Measurements from ENCODE around the gene CCDC126. TPM values are rescaled to one million over a fixed set of nuclear protein-coding genes. Genes with fewer than 3 reads are reported as not detected.

CCDC126 gene
- total and polyA plus RNA-seq, 2 of the 8 experiments (the other 6 are each of a cell fraction or from before 2014, with no cell fraction given): 1.4 to 5.3 TPM

- TF ChIP-seq CEBPB (IDR thresholded peaks at IDR 0.05; ENCODE audit: low read depth, low read length) (no peak), HDAC6 (IDR thresholded peaks at IDR 0.05; ENCODE audit: low read depth, low read length) (no peak), GABPA (IDR thresholded peaks at IDR 0.05; ENCODE audit: borderline replicate concordance, insufficient read depth, low read length) (no peak), SUZ12 (IDR thresholded peaks at IDR 0.05; ENCODE audit: low read length) (no peak), JUN (IDR thresholded peaks at IDR 0.05; ENCODE audit: low read depth, low read length) (no peak), JUND (IDR thresholded peaks at IDR 0.05; ENCODE audit: low read length) (no peak), TEAD4 (IDR thresholded peaks at IDR 0.05; ENCODE audit: low read depth, low read length) (0 out of 2 replicates have a peak, but pooled peaks have one; percentile 3), E2F6 (IDR thresholded peaks at IDR 0.05) (peak; percentile 100), BCL11A (IDR thresholded peaks at IDR 0.05; ENCODE audit: low read depth in 2 of 2, low read length in 2 of 2) (no peak), CHD2 (IDR thresholded peaks at IDR 0.05; ENCODE audit: low read length) (0 out of 2 replicates have a peak, but pooled peaks have one; percentile 51), EGR1 (IDR thresholded peaks at IDR 0.05; ENCODE audit: borderline replicate concordance, low read depth, low read length) (0 out of 2 replicates have a peak, but pooled peaks have one; percentile 40), KDM1A (IDR thresholded peaks at IDR 0.05; ENCODE audit: borderline replicate concordance, low read length) (no peak), ATF3 (IDR thresholded peaks at IDR 0.05; ENCODE audit: insufficient read depth, low read depth, low read length) (no peak), KDM4A (IDR thresholded peaks at IDR 0.05; ENCODE audit: low read depth, low read length, severe bottlenecking) (peak; percentile 90)
These were observed at the start of gene CCDC126 (continued) for GRCh38 chr7:23597094-23598091.
